AG08395 (cell line): ENCODE results near the gene SLC25A13.
A peak's percentile ranks its signal among the peaks of the same experiment; 100 is the strongest.

Source experiments
- DNase-seq: peaks from one replicate; pipeline ENCODE4 v3.0.0; 2012; ENCODE audit warnings: mixed read lengths, low spot score

The SLC25A13 gene

DNA sequence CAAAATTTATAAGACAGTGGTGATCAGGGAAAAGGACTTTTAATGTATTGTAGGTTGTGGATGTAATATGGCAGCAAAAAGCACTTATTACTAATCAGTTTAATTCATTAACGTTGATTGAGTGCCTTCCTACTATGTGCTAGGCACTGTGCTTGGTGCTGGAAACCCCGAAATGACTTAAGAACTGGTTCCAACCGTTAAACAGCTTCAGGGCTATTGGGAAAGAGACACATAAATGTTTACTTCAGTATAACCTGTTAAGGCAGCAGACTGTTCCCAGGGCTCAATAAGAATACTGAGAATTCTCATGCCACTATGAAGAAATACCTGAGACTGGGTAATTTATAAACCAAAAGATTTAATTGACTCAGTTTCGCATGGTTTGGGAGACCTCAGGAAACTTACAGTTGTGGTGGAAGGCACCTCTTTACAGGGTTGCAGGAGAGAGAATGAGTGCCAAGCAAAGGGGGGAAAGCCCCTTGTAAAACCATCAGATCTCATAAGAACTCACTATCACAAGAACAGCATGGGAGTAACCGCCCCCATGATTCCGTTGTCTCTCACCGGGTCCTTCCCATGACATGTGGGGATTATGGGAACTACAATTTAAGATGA lies 1.1 kb upstream of the SLC25A13 start:
- no peak for DNase-seq

DNA sequence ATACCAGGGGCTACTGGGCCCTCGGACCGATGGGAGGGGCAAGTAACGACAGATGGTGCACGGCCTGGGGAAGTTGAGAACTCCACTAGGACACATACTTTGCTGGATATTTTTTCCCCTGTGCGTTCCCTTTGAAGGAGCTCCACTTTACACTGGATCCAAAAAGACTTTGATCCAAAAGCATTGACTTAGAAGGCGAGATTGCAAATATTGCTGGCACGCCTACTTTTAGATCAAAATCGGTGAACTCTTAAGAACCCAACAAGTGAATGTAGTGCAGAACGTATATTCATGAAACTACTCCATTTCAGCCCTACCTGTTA lies 436 bp upstream of the SLC25A13 start:
- DNase-seq = no peak

DNA sequence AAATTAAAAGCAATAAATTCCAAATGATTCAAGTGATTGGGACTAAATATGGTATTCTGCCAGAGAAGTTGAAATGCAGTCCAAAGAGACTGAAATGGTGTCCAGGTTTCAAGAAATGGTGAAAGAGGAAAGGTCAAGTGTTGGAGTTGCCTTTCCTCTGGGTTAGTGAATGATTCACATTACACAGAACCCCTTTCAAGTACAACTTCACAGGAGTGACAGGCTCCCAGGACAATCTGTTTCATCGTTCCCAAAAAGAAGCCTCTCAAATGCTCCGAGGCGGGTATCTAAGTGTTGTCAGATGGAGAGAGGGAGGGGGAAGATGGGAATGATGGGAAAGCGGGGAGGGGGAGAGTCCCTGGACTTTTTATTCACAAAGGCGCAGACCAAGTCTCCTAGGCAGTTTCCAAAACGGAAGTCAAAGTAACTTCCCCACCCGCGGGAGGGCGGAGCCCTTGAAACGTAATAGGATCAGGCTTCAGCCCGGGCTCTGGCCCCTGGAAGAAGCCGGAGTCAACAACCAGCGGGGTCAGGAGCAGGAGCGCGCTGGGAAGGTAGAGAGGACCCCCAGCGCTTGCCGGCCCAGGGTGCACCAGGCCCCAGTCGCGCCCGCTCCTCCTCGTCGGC lies 754 bp downstream of the SLC25A13 start:
- DNase-seq = peak; percentile 81

DNA sequence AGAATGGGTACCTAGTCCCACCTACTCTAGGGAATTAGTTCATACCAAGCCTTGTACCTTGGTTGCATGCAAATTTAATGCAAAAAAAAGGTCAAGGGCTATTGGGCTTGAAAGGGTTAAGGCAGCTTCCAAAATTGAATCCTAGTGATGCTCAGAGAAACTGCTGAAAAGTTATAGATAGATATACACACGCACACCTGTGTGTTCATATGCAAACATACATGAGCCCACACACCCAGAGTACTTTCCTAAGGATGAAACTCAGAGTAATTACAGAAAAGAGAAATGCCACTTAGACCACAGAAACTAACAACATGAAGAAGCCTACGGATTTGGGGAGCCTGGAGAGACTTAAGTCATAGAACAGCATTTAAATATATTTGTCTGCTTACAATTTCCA lies 1.5 kb downstream of the SLC25A13 start:
- no peak for DNase-seq

DNA sequence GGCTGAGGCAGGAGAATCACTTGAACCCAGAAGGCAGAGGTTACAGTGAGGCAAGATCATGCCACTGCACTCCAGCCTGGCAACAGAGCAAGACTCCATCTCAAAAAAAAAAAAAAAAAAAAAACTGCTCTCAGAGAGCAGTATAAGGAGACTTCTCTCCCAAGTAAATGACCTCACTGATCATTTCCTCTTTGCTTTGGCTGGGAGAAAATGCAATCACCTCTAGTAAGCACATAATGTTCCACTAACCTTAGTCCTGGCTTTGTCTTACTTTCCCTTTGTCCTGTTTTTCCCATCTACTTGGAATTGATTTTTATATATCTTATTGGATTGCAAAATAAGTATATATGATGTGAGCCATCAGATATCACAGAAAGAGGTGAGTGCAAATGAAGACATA lies 2.5 kb downstream of the SLC25A13 start:
- no peak for DNase-seq

DNA sequence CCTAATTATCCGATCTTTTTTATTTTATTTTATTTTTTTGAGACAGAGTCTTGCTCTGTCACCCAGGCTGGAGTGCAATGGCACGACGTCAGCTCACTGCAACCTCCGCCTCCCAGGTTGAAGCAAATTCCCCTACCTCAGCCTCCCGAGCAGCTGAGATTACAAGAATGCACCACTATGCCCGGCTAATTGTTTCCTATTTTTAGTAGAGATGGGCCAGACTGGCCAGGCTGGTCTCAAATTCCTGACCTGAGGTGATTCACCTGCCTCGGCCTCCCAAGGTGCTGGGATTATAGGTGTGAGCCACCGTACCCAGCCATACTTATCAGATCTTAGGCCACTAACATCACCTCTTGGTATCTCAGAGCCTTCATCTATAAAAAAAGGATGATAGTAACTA lies 4.9 kb downstream of the SLC25A13 start:
- no peak for DNase-seq

DNA sequence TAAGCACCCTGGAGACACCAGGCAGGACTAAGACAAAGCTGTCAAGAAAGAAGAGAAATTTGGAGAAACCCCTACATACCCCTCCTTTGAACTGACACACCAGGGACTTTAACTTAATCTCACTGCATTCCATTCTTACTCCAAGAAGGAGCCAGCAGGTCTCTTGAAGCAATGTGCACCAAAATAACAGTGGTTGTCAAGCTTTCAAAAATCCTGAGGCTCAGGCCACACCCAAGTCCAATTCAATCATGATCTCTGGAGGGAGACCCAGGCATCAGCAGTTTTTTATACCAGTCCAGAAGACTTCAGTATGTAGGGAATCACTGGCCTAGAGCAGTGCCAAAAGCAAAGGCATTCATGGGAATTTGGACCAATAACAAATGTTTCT lies 6.8 kb downstream of the SLC25A13 start:
- DNase-seq = no peak

DNA sequence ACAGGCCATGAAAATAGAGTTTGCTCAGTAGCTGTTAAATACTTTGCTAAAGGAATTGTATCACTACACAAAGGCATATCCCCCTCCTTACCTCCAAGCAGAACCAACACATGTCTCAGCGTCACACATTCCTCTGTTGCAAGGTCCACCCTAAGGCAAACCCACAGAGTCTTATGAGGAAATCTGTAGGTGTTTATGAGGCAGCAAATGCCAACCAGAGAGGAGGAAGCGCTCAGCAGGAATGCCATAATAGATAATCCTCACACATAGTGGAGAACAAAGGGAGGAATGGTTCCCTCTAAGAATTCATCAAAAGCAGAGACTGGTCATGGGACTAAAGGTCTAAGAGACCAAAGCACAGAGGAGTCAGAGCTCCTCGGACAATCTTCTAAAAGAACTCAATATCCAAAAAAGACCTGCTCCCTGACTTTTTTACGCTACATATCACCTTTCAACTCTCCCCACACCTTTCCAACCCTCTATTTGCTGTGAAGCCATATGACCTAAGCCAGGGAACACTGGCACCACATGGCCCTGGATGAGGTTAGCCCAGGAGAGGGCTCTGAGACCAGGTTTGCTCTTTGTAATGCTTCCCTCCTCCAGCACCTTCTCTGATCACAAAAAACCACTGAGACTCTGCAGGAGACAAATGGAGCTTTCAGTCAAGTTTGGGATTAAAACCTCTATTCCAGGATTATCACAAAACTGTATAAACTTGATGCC lies 7.3 kb downstream of the SLC25A13 start:
- DNase-seq = no peak

DNA sequence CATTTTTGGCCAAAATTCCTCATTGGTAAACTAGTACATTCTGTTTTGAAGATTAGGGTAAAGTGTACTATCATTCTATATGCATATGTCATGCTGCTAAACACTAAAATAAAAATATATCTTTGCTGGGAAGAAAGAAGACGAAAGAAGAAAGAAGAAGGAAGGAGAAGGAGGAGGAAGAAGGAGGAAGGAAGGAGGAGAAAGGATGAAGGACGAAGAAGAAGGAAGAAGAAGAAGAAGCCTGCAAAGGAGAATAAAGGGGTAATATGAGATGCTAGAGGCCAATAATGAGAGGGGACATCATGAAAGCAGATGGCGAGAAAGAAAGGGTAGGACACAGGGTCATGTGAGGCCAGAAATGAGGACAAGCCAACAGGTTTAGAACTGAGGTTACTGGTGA lies 8.0 kb downstream of the SLC25A13 start:
- no peak for DNase-seq

DNA sequence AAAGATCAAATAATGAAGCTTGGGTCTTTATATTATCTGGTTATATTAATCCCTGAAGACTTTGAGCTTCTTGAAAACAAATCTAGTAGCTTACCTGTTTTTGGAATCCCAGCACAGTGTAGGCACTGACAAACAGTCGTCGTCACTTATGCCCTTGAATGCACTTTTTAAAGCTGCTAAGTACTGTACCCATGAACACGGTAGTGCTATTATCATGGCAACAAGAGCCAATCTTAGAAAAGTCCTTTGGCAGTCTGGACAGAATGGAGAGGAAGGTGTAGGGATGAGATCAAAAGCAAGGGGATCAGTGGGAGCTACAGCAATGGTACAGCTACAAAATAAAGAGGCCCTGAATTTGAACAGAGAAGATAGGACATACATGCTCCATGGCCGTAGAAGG lies 9.4 kb downstream of the SLC25A13 start:
- no peak for DNase-seq

DNA sequence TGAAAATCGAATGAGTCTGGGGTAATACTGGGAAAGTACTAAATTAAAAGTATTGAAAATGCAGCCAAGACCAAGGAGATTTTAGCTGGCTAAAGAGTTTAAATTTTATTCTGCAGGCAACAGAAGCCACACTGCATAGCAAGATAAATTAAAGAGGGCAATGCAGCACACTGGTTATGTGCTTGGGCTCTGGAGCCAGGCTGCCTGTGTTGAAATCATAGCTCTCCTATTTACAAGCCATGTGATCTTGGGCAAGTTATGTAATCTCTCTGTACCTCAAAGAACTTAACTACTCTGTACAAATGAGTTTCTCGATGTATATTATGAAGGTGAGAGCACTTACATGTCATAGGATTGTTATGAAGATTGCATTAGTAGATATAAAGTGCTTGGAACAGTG lies 9.9 kb downstream of the SLC25A13 start:
- no peak for DNase-seq

DNA sequence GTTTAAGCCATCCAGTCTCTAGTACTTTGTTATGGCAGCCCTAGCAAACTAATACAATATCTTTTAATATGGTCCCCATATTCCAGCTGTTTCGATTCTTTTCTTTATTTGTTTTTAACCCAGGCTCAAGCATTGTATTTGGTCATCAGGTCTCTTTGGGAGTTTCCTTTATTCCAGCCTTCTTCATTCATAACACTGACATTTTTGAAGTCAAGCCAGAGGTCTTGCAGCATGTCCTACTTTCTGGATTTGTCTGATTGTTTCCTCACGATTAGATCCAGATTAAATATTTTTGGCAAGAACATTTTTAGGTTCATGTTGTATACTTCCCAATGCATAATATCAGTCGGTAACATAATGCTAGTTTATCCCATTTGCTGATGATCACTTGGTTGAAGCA lies 11.8 kb downstream of the SLC25A13 start:
- DNase-seq = no peak

DNA sequence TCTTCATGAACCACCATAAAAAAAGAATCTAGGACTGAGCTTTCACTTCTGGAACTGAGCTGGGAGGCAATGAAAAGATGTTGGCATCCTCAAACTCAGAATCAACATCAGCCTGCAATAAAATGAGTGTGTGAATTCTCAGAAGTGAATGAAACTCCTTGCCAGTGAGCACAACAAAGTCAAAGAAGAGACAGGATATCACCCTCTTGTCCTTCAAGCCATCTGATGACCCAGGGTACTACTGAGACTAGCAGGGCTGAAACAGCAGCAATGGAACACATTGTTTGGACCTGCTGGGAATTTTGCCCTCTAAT lies 13.0 kb downstream of the SLC25A13 start:
- no peak for DNase-seq

DNA sequence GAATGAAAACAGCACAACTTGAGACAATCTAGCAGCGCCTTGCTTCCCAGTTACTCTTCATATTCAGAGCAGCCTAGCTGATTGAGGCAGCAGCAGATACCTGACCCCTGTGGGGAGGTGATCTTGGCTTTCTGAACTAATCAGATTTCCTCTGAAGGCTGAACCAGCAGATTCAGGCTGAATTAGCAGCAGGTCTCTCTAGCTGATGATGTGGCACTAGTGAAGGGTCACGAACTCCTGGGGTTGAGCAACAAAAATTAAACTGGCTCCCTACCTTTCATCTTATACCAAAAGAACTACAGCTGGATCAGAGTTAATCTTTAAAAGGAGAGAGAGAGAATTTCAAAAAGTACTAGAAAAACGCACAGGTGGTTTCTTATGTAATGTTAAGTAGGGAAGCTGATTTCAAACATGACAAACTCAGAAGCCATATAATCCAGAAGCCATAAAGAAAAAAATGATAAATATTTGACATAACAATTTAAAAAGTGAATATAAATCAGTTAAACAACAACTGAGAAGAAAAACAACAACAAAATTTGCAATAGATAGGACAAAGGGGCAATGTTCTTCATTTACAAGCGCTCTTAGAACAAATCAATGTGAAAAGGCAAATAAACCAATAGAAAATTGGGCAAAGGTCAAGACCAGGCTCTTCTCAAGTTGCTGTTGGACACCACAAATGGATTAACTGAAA lies 13.5 kb downstream of the SLC25A13 start:
- DNase-seq = no peak

DNA sequence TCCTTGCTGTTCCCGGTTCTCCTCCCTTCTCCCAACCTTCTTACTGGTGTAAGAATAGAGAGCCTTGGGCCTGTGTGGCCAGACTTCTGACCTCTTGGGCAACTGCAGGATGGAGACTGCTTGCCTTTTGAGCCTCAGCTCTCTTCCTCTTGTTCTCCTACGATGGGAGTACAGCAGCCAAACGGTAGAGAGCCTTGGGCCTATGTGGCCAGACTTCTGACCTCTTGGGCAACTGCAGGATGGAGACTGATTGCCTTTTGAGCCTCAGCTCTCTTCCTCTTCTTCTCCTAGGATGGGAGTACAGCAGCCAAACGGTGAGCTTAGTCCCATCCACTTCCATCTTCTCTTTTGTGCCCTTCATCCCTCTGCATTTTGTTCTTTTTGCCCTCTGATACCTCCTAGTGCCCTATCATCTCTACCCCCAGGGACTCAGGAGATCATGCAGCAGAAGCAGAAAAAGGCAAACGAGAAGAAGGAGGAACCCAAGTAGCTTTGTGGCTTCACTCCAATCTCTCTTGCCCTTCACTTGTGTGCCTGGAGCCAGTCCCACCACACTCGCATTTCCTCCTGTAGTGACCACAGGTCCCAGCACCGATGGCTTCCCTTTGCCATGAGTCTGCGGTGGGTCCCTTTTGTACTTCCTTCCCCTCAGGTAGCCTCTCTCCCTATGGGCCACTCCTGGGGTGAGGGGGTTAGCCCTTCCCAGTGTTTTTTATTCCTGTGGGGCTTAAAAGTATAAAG lies 15.3 kb downstream of the SLC25A13 start:
- no peak for DNase-seq

DNA sequence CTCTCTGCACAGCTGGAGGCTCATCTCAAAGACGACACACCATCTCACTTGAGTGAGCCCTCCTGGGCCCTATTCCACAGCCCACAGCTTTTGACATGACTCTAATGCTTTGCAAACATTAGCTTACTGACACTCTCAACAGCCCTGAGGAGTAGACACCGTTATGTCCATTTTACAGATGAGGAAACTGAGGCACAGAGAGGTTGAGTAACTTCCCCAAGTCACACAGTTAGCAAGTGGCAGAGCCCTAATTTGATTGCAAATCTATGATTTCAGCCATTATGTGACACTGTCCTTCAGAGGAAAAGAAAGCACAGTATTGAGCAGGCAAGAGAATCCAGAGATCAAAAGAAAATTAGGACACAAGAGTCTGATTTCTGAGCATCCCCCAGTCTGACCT lies 16.0 kb downstream of the SLC25A13 start:
- no peak for DNase-seq

DNA sequence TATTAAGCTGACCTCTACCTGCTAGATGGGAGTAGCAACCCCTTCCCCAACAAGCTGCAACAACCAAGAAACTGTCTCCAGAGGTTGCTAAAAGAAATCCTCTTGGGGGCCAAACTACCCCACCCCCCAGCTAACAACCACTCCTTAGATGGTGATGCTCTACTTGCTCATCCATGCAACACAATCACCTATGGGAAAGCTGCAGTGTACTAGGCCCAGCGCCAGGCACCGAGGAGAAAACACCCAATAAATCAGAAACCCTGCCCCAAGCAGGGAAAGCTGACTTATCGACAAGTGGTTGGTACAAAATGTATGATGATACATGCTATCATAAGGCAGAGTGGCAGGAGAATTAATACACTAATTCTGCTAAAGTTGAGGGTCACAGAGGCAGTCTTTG lies 17.3 kb downstream of the SLC25A13 start:
- no peak for DNase-seq

DNA sequence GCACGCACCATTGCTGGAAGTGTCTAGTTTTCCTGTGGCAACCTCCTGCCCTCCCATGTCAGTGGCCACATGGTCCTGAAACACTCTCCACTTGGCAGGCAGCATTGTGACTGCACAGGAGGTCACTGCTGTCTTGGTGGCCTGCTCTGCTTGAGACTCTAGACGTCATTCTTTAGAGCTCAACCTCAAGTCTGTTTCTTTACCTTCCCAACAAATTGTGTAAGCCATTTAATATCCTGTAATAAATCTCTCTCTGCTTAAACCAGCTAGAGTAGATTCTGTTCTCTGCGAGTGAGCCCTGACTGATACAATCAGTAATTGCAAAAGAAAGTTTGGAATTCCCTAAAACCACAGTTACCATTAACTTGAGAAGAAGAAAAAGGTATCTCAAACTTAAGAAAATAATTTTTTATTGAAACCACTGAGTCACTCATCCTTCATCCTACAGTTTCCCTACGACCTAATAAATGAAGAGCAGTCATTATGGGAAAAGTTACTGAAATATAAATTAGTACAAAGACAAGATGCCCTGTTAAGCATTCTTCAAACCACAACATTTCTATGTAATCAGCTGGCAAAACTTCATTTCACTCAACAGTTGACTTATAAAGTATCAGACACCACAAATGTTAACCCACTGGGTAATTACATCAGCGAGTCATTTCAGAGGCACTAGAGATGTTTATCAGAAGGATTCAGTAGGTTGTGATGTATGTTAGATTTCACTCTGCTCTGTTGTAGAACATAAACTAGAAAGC lies 18.0 kb downstream of the SLC25A13 start:
- DNase-seq = peak; percentile 45

DNA sequence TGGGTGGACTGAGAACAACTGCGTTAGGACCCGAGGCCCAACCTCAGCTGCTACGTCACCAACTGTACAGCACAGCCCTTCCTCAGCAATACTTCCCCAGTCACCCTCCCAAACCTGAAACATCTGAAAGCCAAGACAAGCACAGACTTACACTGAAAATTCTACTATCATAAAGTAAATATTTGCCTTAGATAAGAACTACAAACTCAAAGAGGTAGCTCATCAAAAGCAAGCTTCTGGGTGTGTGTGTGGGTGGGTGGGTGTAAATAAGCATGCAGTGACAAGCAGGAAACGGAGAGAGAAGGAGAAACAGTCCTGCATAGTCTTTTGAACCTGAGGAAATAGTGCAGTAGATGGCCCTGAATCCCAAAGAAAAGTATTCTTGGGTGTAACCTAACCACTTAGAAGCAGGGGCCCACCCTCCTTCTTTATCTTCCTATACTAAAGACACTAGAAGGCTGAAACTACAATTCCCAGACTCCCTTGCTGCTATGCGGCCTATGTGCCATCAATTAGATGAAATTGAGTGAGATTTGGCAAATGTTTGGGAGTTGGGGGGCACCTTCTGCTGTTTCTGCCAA lies 18.7 kb downstream of the SLC25A13 start:
- DNase-seq = no peak

DNA sequence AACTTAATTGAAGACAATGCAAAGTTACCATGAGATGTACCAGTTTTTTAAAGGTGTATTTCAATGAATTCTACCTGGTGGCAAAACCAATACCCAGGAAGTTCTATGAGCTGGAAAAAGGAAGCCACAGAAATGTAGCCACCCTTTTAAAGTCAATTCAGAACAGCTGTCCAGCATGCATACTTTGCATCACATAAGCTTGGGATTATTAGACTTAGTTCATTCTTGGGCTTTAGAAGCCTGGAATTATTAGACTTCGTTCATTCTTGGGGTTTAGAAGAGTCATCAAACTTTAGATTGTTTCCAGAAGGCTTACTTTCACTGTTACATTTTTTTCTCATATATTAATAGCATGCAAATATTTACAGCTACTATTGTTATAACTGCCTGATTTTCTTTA lies 20.9 kb downstream of the SLC25A13 start:
- no peak for DNase-seq

DNA sequence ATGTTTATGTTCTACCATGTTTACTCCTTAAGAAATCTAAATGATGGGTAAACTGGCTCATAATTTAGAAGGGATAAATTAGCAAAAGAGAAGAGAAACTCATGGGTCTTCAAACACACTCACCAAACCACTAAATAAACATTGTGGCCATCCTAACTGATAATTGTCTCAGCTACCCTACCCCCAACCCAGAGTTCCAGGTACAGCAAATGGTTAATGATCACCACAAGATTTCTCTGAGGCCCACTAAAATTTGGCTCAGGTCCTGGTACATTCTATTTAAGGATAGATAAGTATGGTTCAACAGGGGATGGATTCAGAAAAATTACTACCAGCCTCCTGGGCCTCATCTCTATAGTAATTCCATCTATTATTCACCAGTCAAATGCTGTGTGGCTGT lies 21.4 kb downstream of the SLC25A13 start:
- no peak for DNase-seq

DNA sequence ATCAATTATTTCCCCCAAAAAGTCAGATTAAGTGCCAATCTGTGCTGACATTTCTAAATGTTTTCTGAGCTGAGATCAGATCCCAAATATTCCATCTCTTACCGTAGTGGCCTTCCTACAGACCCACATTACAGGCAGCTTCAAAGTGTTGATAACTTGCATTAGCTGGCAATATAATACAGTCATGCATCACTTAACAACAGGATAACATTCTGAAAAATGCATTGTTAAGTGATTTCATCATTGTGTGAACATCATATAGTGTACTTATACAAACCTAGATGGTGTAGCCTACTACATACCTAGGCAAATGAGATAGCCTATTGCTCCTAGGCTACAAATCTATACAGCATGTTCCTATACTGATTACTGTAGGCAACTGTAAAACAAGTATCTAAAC lies 22.4 kb downstream of the SLC25A13 start:
- DNase-seq = no peak
